Pulmonary artery endothelial cell (primary cell): Measurements from ENCODE around the gene RAMP1. TPM values are rescaled to one million over a fixed set of nuclear protein-coding genes. Genes with fewer than 3 reads are reported as not detected.

Source experiments
- DNase-seq: peaks from one replicate; pipeline ENCODE4 v3.0.0-alpha.2; 2011; ENCODE audit warnings: low read depth, low spot score
- total RNA-seq: library from RNA; depleted of rRNA; stranded (reverse); fragments of >200 nt; gene quantifications from 2 replicates; pipeline ENCODE4 v1.2.3, GENCODE V29; 2014

RAMP1 gene
- total RNA-seq, 1 donor from 2014 or later, result not detected

- no peak for DNase-seq
Measured at GRCh38 chr2:237894986-237895543, 35.6 kb downstream of the RAMP1 start.

GRCh38 chr2:237895544-237896506, 36.4 kb downstream of the RAMP1 start:
- no peak for DNase-seq

DNA sequence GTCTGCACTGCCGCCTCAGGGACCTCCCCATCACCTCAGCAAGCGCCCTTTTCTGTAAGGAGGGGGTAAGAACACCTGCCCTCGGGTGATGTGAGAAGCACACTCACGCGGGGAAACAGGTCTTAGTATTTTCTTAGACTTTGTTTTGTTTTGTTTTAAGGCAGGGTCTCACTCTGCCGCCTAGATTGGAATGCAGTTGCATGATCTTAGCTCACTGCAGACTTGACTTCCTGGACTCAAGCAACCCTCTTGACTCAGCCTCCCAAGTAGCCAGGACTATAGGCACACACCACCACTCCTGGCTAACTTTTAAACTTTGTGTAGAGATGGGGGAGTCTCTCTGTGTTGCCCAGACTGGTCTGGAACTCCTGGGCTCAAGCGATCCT, 37.1 kb downstream of the RAMP1 start:
- DNase-seq, result no peak

DNA sequence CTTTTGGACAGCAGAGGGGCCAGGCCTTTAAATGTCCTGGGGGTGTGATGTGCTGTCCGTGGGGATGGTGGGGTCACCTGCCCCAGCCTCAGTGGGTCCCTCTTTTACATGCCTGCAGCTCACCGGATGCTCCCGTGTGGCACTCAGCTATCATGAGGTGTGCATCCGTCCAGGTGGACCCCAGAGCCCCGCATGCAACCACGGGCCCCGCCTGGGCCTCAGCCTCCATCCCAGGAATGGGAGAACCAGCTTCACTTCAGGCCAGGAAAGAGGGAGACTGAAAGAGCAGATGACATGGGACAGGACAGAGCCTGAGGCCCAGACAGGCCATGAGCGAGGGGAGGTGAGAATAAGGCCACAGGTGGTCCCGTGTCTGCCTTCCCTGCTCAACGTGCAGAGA, 37.5 kb downstream of the RAMP1 start:
- no peak for DNase-seq

DNA sequence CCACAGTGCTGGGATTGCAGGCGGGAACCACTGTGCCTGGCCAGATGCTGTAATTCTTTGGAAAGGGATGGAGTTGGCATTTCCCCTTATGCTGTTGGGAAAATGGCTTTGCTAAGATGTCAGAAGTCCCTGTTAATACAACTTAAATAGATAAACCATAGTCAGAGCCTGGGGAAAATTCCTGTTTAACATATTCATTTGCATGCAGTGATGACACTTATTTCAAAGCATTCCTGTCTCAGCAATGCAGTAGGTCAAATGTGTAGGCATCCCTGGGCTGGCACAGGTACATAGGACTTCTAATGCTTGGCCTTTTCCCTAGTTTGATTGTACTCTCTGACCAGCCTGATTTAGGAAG, 38.6 kb downstream of the RAMP1 start:
- no peak for DNase-seq

DNA sequence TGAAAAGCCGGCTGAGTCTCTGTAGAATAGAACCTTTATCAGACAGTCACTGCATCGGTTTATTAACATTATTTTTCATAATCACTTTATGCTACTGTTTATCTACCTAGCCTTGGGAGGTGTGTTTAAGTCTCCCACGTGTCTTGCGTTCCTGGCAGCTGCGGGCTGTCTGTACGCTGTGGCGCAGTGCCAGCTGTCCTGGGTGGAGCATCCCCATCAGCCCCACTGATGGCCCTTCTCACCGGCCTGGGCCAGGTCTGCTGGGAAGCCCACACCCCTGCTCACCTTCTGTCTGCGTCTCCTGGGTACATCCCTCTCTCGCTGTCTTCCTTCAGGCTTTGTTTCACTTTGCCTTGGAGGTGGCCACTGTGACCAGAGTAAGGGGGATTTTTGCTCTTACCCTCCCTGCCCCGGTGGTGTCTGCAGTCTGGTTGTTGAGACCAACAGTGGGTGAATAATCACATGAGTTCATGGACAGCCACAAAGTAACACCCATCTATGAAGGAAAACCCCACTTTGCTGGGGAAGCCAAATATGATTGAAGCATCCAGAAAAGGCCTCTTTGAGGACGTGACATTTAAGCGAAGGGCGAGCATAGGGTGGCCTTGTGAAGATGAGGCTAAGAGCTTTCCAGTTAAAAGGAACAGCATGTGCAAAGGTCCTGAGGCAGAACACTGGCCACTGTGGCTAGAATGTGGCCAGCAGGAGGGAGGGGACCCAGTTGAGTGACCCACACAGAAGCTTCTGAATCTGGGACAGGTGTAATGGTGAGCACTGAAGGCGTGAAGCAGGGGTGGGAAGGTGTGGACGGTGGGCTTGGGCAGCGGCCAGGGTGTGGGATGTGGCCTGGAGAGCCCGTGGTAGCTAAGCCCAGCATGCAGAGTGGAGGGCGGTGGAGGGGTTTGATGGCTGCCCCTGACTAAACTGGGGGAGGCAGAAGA, 41.7 kb downstream of the RAMP1 start:
- DNase-seq, result no peak

- no peak for DNase-seq
Measured at GRCh38 chr2:237901932-237902850, 42.8 kb downstream of the RAMP1 start.

DNA sequence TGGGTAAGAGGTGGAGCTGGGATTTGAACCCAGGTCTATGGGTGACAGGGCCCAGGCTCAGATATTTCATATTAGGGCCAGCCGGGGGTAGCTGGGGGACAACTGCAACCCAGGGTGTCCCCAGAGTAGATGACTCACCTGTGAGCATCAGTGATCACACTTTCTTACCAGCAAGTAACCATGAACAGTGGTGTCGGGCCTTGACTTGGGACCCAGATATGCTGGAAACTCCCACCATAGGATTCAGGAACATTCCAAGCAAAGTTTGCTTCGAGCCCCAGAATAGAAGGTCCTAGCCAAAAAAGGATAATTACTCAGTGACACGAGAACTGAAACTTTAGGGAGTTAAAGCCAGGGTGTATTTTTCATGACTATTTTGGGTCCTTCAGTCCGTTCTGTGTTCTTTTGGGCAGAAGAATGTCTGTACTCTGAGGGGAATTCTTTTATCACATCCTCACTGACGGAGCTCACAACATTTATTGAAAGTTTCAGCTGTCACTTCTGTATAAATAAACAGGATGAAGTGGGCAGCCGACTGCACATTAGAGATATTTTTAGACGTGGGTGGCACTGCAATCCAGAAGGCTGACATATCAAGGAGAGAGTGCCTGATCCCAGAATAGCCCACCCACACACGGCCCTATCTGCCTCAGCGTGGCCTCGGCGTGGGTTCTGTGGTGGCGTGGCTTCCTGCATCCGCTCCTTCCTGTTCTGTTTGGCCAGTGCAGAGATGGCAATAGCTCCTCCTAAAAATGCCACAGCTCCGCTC, 45.6 kb downstream of the RAMP1 start:
- DNase-seq, result no peak

DNA sequence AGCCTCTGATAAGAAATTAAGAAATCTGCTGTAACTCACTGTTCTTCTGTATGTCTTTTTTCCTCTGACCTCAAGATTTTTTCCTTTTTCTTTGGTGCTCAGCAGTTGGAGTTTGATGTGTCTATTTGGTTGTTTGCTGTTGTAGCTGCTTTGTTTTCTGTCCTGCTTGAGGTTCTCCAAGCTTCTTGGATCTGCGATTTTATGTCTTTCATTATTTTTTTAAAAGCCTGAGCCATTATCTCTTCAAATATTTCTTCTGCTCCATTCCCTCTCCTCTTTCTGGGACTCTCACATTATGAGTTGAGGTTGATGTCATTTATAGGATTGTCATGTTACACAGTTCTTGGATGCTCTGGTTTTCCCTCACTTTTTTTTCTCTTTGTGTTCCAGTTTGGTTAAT, 47.7 kb downstream of the RAMP1 start:
- DNase-seq, result no peak

- DNase-seq, result no peak
Measured at GRCh38 chr2:237909075-237909695, 49.8 kb downstream of the RAMP1 start.

DNA sequence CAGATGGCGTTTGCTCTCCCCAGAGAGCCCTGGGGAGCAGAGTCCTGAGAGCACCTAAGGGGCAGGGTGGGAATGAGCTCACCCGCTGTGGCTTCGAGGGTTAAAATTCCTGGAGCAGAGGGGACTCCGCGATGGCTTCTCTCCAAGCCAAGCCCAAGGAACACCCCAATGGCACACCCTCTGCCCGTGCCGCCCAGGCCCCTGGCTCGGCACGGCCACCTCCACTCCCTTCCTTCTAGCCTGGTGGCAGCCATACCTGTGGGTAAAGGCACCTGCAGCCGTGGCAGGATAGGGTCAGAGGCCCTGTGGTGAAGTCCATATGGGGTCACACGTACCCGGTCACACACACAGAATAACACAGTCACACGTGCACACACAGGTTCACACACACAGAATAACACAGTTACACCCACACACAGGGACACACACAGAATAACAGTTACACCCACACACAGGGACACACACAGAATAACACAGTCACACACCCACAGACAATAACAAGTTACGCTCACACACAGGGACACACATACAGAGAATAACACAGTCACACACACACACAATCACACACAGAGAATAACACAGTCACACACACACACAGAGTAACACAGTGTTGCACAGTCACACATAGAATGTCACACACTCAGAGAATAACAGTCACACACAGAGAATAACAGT, 50.5 kb downstream of the RAMP1 start:
- no peak for DNase-seq

GRCh38 chr2:237910576-237911362, 51.3 kb downstream of the RAMP1 start:
- no peak for DNase-seq

DNA sequence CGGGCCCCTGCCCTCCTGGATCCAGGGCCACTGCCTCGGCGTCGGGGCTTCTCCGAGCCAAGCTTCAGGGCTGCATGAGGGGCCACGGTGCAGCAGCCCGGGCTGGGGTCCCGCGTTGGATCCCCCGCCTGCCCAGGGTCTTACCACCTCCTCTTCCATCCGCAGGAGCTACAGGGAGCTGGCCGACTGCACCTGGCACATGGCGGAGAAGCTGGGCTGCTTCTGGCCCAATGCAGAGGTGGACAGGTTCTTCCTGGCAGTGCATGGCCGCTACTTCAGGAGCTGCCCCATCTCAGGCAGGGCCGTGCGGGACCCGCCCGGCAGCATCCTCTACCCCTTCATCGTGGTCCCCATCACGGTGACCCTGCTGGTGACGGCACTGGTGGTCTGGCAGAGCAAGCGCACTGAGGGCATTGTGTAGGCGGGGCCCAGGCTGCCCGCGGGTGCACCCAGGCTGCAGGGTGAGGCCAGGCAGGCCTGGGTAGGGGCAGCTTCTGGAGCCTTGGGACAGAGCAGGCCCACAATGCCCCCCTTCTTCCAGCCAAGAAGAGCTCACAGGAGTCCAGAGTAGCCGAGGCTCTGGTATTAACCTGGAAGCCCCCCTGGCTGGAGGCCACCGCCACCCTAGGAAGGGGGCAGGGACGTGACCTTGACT, 52.1 kb downstream of the RAMP1 start:
- no peak for DNase-seq

DNA sequence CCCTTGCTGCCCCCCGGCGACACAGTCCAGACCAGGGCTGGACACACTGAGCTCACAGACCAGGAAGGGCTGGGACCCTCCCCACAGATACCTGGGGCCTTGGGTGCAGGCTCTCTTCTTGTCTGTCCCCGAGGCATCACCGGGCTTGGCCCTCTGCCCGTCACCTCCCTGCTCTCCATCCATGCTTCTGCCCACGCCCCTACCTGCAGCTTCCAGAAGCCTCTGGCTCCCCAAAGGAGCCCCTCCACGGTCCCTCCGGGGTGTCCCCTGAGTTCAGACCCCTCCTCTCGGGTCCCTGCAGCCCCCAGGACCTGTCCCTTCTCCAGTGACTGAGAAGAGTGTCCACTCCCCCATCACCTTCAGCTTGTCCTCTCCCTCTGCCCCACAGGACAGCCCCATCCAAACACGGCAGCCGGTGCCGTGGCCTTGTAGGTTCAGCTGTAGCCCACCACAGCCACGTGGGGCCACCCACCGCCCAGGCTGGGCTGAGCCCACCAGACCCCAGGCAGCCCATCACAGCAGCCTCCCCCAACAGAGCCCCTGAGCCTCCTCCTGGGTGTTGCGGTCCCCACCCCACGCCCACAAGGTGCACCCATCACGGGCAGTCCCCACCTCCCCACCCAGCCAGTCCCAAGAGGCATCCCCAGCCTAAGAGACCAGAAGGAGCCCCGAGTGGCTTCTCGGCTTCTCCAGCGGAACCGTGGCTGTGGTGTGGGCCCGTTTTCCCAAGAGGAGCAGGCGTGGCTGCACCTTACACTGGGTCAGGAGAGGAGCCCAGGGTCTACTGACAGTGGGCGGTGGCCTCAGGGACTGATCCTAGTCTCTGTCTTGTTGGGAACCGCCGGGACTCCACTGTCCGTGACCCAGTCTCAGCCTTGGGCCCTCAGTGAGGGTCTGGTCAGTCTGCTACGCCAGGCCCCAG, 53.1 kb downstream of the RAMP1 start:
- DNase-seq, result no peak

DNA sequence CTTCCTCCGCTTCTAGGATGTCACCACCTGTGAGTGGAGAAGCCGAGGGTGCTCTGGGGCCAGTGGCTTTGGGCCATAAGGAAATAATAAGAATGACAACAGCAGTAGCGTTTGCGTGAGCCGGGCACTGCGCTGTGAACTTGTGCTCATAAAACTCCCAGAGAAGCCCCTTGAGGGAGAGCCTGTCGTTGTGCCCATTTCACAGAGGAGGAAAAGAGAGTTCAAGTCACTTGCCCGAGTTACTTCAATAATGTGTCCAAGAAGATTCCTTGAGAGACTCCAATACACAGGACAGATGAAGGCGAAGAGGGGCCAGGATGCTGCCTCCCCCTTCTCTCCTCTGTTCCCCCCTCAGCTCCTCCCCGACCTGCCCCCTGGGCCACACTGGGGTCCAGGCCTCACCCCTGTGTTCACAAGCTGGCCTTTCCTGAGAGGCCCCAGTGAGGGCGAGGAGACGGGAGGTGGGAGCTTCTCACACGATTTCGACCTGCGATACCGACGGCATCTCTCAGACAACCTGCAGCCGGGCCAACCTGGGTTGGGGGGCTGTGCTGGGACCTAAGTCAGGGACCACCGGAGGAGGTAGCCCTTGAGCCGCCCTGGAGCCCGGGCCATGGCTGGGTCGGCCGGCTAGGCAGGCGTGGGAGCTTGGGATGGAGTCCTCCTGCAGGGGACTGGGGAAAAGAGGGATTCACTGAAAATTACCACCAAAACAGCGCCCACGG, 53.9 kb downstream of the RAMP1 start:
- no peak for DNase-seq

DNA sequence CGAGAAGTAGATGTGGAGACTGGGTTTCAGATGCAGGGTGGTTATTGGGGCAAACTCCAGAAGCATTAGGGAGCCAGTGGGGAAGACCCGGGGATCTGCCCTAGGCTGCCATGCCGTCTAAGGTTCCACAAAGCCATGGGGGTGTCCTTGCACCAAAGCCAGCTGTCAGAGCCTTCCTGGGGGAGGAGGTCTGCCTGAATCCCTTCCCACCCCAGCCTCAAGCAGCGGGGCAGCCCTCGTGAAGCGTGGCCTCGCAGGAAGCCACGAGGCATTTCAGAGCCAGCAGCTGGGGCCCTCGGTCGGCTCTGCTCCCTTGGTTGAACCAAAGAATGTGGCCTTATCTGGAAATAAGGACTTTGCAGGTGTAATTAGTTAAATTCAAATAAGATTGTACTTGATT, 56.2 kb downstream of the RAMP1 start:
- no peak for DNase-seq
